HEK293 (cell line): ENCODE results near the gene ROM1.

Experiments used
- BCL11A ChIP-seq: fragments of 450-650 bp; formaldehyde crosslinking; IDR thresholded peaks from 2 replicates; pipeline ENCODE4 v1.5.1; 2016; ENCODE audit warnings: low read depth, missing biosample characterization, missing genetic modification characterization
- FEZF1 ChIP-seq: fragments of 450-650 bp; formaldehyde crosslinking; IDR thresholded peaks from 2 replicates; pipeline ENCODE4 v1.5.1; 2016; ENCODE audit warnings: missing biosample characterization, missing genetic modification characterization
- GLI4 ChIP-seq: fragments of 450-650 bp; formaldehyde crosslinking; IDR thresholded peaks from 2 replicates; pipeline ENCODE4 v1.5.1; 2016; ENCODE audit warnings: missing biosample characterization, missing genetic modification characterization
- GLIS1 ChIP-seq: fragments of 450-650 bp; formaldehyde crosslinking; IDR thresholded peaks from 2 replicates; pipeline ENCODE4 v1.5.1; 2016; ENCODE audit warnings: missing biosample characterization, missing genetic modification characterization
- GLIS2 ChIP-seq: fragments of 450-650 bp; formaldehyde crosslinking; IDR thresholded peaks from 2 replicates; pipeline ENCODE4 v1.5.1; 2016; ENCODE audit warnings: missing biosample characterization, missing genetic modification characterization
- INSM2 ChIP-seq: fragments of 450-650 bp; formaldehyde crosslinking; IDR thresholded peaks from 2 replicates; pipeline ENCODE4 v1.5.1; 2016; ENCODE audit warnings: missing biosample characterization, missing genetic modification characterization
- KLF10 ChIP-seq: fragments of 450-650 bp; IDR thresholded peaks from 2 replicates; pipeline ENCODE4 v1.5.1; 2018; ENCODE audit warnings: missing biosample characterization, mild to moderate bottlenecking, missing genetic modification characterization
- KLF8 ChIP-seq: fragments of 450-650 bp; formaldehyde crosslinking; IDR thresholded peaks from 2 replicates; pipeline ENCODE4 v1.5.1; 2016; ENCODE audit warnings: missing biosample characterization, missing genetic modification characterization
- OSR2 ChIP-seq: fragments of 450-650 bp; formaldehyde crosslinking; IDR thresholded peaks from 2 replicates; pipeline ENCODE4 v1.5.1; 2016; ENCODE audit warnings: missing biosample characterization, missing genetic modification characterization
- SP2 ChIP-seq: fragments of 450-650 bp; formaldehyde crosslinking; IDR thresholded peaks from 2 replicates; pipeline ENCODE4 v1.5.1; 2016; ENCODE audit warnings: missing biosample characterization, missing genetic modification characterization
- SP3 ChIP-seq: fragments of 450-650 bp; formaldehyde crosslinking; IDR thresholded peaks from 2 replicates; pipeline ENCODE4 v1.5.1; 2016; ENCODE audit warnings: missing biosample characterization, missing genetic modification characterization
- SP7 ChIP-seq: fragments of 450-650 bp; formaldehyde crosslinking; IDR thresholded peaks from 2 replicates; pipeline ENCODE4 v1.5.1; 2016; ENCODE audit warnings: missing biosample characterization, missing genetic modification characterization
- ZBTB11 ChIP-seq: fragments of 450-650 bp; formaldehyde crosslinking; conservative IDR thresholded peaks from 2 replicates; pipeline ENCODE4 v1.5.1; 2016; ENCODE audit warnings: low read depth, missing biosample characterization, missing genetic modification characterization
- ZBTB20 ChIP-seq: fragments of 450-650 bp; formaldehyde crosslinking; IDR thresholded peaks from 2 replicates; pipeline ENCODE4 v1.5.1; 2016; ENCODE audit warnings: missing biosample characterization, missing genetic modification characterization
- ZBTB48 ChIP-seq: fragments of 450-650 bp; formaldehyde crosslinking; IDR thresholded peaks from 2 replicates; pipeline ENCODE4 v1.5.1; 2016; ENCODE audit warnings: missing biosample characterization, missing genetic modification characterization
- ZNF10 ChIP-seq: fragments of 450-650 bp; formaldehyde crosslinking; IDR thresholded peaks from 2 replicates; pipeline ENCODE4 v1.5.1; 2017; ENCODE audit warnings: missing biosample characterization, missing genetic modification characterization
- ZNF114 ChIP-seq: fragments of 450-650 bp; formaldehyde crosslinking; IDR thresholded peaks from 2 replicates; pipeline ENCODE4 v1.5.0; 2017; ENCODE audit warnings: missing biosample characterization, missing genetic modification characterization
- ZNF133 ChIP-seq: fragments of 450-650 bp; formaldehyde crosslinking; IDR thresholded peaks from 2 replicates; pipeline ENCODE4 v1.5.1; 2016; ENCODE audit warnings: missing biosample characterization, missing genetic modification characterization
- ZNF155 ChIP-seq: fragments of 450-650 bp; formaldehyde crosslinking; IDR thresholded peaks from 2 replicates; pipeline ENCODE4 v1.5.1; 2016; ENCODE audit warnings: missing biosample characterization, missing genetic modification characterization
- ZNF354C ChIP-seq: fragments of 450-650 bp; formaldehyde crosslinking; IDR thresholded peaks from 2 replicates; pipeline ENCODE4 v1.5.1; 2016; ENCODE audit warnings: missing biosample characterization, missing genetic modification characterization, low read depth, borderline replicate concordance
- ZNF366 ChIP-seq: fragments of 450-650 bp; formaldehyde crosslinking; conservative IDR thresholded peaks from 2 replicates; pipeline ENCODE4 v1.5.1; 2016; ENCODE audit warnings: missing biosample characterization, missing genetic modification characterization
- ZNF404 ChIP-seq: fragments of 450-650 bp; formaldehyde crosslinking; IDR thresholded peaks from 2 replicates; pipeline ENCODE4 v1.5.1; 2017; ENCODE audit warnings: missing biosample characterization, missing genetic modification characterization
- ZNF416 ChIP-seq: fragments of 450-650 bp; formaldehyde crosslinking; IDR thresholded peaks from 2 replicates; pipeline ENCODE4 v1.5.1; 2016; ENCODE audit warnings: missing biosample characterization, missing genetic modification characterization
- ZNF501 ChIP-seq: fragments of 450-650 bp; formaldehyde crosslinking; IDR thresholded peaks from 2 replicates; pipeline ENCODE4 v1.5.1; 2016; ENCODE audit warnings: missing biosample characterization, missing genetic modification characterization
- ZNF518A ChIP-seq: fragments of 450-650 bp; formaldehyde crosslinking; conservative IDR thresholded peaks from 2 replicates; pipeline ENCODE4 v1.5.1; 2016; ENCODE audit warnings: low read depth, missing biosample characterization, missing genetic modification characterization
- ZNF621 ChIP-seq: fragments of 450-650 bp; formaldehyde crosslinking; IDR thresholded peaks from 2 replicates; pipeline ENCODE4 v1.5.1; 2017; ENCODE audit warnings: missing biosample characterization, missing genetic modification characterization
- ZNF654 ChIP-seq: fragments of 450-650 bp; formaldehyde crosslinking; IDR thresholded peaks from 2 replicates; pipeline ENCODE4 v1.5.1; 2016; ENCODE audit warnings: low read depth, missing biosample characterization, missing genetic modification characterization
- ZSCAN30 ChIP-seq: fragments of 450-650 bp; IDR thresholded peaks from 2 replicates; pipeline ENCODE4 v1.5.1; 2018; ENCODE audit warnings: missing biosample characterization, mild to moderate bottlenecking, missing genetic modification characterization, moderate library complexity
- TF ChIP-seq, protein P1 (sequence below): sonication (generic); formaldehyde crosslinking; IDR thresholded peaks from 2 replicates; pipeline ENCODE4 v1.8.1; 2022; ENCODE audit warnings: mild to moderate bottlenecking, moderate library complexity, missing genetic modification reagents

The ROM1 gene

GRCh38 chr11:62591448-62592145, 21.5 kb upstream of the ROM1 start, which contains the start of gene TUT1 (continued):
- TF ChIP-seq ZNF416 (tag by site-specific recombination) (no peak), ZNF114 (tag by site-specific recombination) (no peak), ZSCAN30 (peak; percentile 84), SP2 (tag by site-specific recombination) (peak; percentile 93), INSM2 (tag by site-specific recombination) (peak; percentile 88), ZBTB48 (peak; percentile 37; the same call in 1 of the 2 replicates), ZNF404 (no peak), ZNF501 (tag by site-specific recombination) (peak; percentile 88), ZNF10 (peak; percentile 71; the same call in 1 of the 2 replicates), SP7 (tag by site-specific recombination) (peak; percentile 94), GLIS2 (tag by site-specific recombination) (peak; percentile 90), ZNF621 (tag by site-specific recombination) (no peak), KLF8 (peak; percentile 98), KLF10 (peak; percentile 69), SP3 (tag by site-specific recombination) (peak; percentile 87), ZNF354C (tag by site-specific recombination) (no peak), ZBTB20 (tag by site-specific recombination) (peak; percentile 51; the same call in 1 of the 2 replicates), GLIS1 (tag by site-specific recombination) (peak; percentile 48), ZBTB11 (peak; percentile 99), GLI4 (tag by site-specific recombination) (peak; percentile 71; the same call in 1 of the 2 replicates), ZNF133 (tag by site-specific recombination) (no peak), ZNF518A (tag by site-specific recombination) (peak; percentile 91), BCL11A (tag by site-specific recombination) (peak; percentile 90), OSR2 (0 out of 2 replicates have a peak, but pooled peaks have one; percentile 27), ZNF654 (tag by site-specific recombination) (no peak; the same call in 1 of the 2 replicates), ZNF366 (tag by site-specific recombination) (peak; percentile 41; the same call in 1 of the 2 replicates), FEZF1 (tag by site-specific recombination) (peak; percentile 45; the same call in 1 of the 2 replicates), ZNF155 (tag by site-specific recombination) (no peak)
- TF ChIP-seq, protein P1, sequence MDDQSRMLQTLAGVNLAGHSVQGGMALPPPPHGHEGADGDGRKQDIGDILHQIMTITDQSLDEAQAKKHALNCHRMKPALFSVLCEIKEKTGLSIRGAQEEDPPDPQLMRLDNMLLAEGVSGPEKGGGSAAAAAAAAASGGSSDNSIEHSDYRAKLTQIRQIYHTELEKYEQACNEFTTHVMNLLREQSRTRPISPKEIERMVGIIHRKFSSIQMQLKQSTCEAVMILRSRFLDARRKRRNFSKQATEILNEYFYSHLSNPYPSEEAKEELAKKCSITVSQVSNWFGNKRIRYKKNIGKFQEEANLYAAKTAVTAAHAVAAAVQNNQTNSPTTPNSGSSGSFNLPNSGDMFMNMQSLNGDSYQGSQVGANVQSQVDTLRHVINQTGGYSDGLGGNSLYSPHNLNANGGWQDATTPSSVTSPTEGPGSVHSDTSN (CRISPR knock-in tag): 0 out of 2 replicates have a peak, but pooled peaks have one; percentile 51
